Endometrium (tissue), 2 donors: Measurements from ENCODE around the gene CX3CL1.
A peak's percentile ranks its signal among the peaks of the same experiment; 100 is the strongest.
"Not testable (repeated sequence)": the region's sequence is repeated elsewhere in the genome, so short reads cannot be mapped to it uniquely, and the experiment has no call there.

Experiments used
- FAIRE-seq: peaks from 2 replicates; lab custom pipeline; 2012; peaks lifted over from hg19 to GRCh38; lab: Jason Lieb, UNC
- donor health status: control.
- donor health status: control.

CX3CL1 gene

GRCh38 chr16:57357330-57358085 lies 14.8 kb upstream of the CX3CL1 start:
- FAIRE-seq = no peak

GRCh38 chr16:57358086-57358420 lies 14.2 kb upstream of the CX3CL1 start:
- FAIRE-seq = no peak

GRCh38 chr16:57358527-57359095 lies 13.7 kb upstream of the CX3CL1 start, which contains the start of gene CCL22:
Gene CCL22 (plus strand): TSS chr16:57358783. CDS start chr16:57358817, 34 bp downstream.
- no peak for FAIRE-seq

- FAIRE-seq = no peak
Measured at GRCh38 chr16:57360321-57360935, 11.9 kb upstream of the CX3CL1 start.

GRCh38 chr16:57361404-57361803 lies 10.9 kb upstream of the CX3CL1 start:
- no peak for FAIRE-seq

- no peak for FAIRE-seq
Measured at GRCh38 chr16:57364143-57364542, 8.1 kb upstream of the CX3CL1 start.

GRCh38 chr16:57366544-57367040 lies 5.7 kb upstream of the CX3CL1 start:
- no peak for FAIRE-seq

GRCh38 chr16:57367116-57367752 lies 5.1 kb upstream of the CX3CL1 start:
- FAIRE-seq = peak; percentile 43

- FAIRE-seq = no peak
Measured at GRCh38 chr16:57371494-57372371, 557 bp upstream of the CX3CL1 start.

GRCh38 chr16:57373117-57373947 lies 1.0 kb downstream of the CX3CL1 start:
- no peak for FAIRE-seq

- no peak for FAIRE-seq
Measured at GRCh38 chr16:57374067-57374534, 1.8 kb downstream of the CX3CL1 start.

GRCh38 chr16:57374925-57375465 lies 2.7 kb downstream of the CX3CL1 start:
- not testable (repeated sequence) for FAIRE-seq

- no peak for FAIRE-seq
Measured at GRCh38 chr16:57376313-57376818, 4.1 kb downstream of the CX3CL1 start.

GRCh38 chr16:57377080-57377841 lies 5.0 kb downstream of the CX3CL1 start:
- FAIRE-seq = no peak

GRCh38 chr16:57379579-57379978 lies 7.3 kb downstream of the CX3CL1 start:
- FAIRE-seq = no peak

- FAIRE-seq = no peak
Measured at GRCh38 chr16:57380671-57381462, 8.6 kb downstream of the CX3CL1 start.

GRCh38 chr16:57381791-57382534 lies 9.7 kb downstream of the CX3CL1 start:
- FAIRE-seq = no peak
